Activated effector memory CD4-positive, alpha-beta T cell treated with Interleukin-2 at 50 U/mL for 16 hours (primary cell): ENCODE measurements around the gene COL13A1.

Experiments
- DNase-seq: peaks from one replicate; pipeline ENCODE4 v3.0.0-alpha.2; 2020

COL13A1 gene

DNA sequence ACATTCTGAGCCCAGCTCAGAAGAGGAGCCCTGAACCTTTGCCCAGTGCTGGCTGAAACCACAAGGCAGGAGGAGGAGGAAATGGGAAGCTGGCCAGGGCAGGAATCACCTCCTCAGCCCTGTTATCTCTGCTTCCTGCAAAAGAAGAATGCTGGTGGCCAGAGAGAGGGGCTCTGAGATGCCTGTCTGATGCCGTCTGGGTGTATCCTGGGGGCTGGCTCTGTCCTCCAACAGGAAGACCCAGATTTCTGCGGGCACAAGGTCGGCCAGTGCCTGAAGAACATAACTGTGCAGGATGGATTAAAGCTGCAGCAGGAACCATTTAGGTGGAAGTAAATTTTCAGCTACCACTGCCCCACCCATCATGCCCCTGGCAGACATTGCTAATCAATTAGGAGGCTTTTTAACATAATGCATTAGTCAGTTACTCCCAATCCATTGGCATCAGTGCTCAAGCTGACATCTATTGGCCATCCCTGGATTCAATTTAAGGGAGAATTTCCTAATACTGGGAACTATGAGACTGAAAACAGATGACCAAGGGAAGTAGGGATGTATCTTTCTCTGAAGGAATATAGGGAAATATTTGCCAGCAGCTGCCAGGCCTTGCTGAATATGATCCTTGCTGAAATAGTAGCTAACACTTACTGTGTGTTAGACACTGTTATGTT lies 67.7 kb downstream of the COL13A1 start:
- DNase-seq, result no peak

GRCh38 chr10:69870591-69870990 lies 68.9 kb downstream of the COL13A1 start:
- DNase-seq, result no peak

GRCh38 chr10:69871074-69871473 lies 69.4 kb downstream of the COL13A1 start:
- DNase-seq, result no peak

DNA sequence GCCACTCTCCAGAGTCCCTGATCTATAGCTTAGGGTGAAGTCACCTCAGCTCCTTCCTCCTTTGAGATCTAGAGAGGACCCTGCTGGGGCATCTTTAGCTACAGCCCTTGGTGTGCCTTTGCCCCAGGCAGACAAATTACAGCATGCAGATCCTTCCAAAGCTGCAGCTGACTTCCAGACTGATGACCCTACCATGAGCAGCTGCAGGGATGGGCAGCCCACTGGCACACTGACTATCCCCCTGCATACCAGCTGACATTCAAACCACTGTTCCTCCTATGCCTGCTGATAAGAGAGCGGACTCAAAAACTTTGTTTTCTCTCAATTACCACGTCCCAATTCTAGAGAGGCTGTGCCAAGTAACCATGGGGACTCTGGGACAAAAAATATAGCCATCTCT lies 70.6 kb downstream of the COL13A1 start:
- DNase-seq, result no peak

GRCh38 chr10:69873135-69873639 lies 71.5 kb downstream of the COL13A1 start:
- DNase-seq, result no peak

DNA sequence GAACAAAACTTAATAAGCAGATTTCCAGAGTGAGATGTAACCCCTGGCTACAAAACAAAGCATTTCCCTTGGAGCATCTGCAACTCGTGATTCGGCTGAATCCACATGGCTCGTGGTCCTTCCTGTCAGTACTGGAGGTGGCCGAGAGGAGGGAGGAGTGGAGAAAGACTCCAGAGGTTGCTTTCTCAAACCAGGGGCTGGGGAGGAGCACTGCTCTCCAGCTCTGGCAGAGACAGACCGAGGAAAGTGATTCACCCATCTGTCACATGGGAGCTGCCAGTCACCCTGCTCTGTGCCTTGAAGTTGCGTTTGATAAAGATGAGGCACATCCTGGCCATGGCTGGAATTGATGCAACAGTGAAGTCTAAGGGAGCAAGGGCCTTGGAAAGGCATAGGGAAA lies 72.7 kb downstream of the COL13A1 start:
- DNase-seq, result no peak

DNA sequence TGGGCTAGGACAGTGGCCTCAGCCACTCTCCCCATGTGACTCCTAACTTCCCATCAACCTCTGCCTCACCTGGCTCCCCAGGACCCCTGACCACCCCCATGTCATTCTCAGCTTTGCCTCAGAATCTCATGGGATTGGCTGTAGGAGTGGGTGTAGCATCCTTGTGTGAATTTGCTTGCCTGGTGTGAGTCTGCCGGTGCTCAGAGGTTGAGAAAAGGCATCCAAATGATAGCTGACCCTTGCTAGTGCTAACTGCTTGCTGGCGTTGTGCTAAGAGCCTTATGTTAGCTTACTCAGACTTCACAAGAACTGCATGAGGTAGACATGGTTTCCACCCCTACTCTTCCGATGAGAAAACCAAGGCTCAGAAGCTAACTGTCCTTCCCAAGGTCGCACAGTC lies 74.2 kb downstream of the COL13A1 start:
- no peak for DNase-seq

DNA sequence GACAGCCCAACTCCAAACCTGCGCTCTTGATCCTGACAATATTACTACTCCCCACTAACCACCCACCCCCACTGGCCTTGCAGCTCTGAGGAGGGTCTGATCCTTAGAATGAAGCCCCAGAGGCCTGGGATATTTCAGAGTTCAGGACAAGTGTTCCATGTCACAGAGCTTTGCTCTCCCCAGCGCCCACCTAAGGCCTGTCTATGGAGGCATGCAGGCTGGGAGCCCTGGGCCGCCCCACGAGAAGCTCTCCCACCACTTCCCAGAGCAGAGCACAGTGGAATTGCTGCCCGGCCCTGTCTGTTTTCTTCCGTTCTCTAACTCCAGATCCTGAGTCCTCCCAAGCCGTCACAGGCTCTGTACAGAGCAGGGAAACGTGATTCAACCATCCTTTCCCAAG lies 74.6 kb downstream of the COL13A1 start:
- no peak for DNase-seq

- DNase-seq, result no peak
Measured at GRCh38 chr10:69876931-69877330, 75.2 kb downstream of the COL13A1 start.

GRCh38 chr10:69878038-69878437 lies 76.3 kb downstream of the COL13A1 start:
- no peak for DNase-seq

DNA sequence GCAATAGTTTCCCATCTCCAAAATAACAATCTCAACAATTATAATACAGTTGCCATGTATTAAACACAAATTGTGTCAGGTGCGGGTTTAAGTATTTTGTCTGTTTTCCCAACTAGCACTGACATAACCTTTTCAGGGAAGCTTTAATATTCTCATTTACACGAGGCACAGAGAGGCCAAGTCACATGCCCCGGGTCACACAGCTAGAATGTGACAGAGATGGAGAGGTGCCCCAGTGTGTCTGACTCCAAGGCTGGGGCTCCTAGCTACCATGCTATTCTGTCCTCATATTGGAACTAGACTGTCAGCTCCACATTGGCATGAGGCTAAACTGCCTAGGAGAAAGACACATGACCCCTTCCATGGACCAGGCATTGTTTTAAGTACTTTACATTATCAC lies 77.2 kb downstream of the COL13A1 start:
- DNase-seq, result no peak

GRCh38 chr10:69879634-69880257 lies 78.0 kb downstream of the COL13A1 start:
- DNase-seq, result no peak

DNA sequence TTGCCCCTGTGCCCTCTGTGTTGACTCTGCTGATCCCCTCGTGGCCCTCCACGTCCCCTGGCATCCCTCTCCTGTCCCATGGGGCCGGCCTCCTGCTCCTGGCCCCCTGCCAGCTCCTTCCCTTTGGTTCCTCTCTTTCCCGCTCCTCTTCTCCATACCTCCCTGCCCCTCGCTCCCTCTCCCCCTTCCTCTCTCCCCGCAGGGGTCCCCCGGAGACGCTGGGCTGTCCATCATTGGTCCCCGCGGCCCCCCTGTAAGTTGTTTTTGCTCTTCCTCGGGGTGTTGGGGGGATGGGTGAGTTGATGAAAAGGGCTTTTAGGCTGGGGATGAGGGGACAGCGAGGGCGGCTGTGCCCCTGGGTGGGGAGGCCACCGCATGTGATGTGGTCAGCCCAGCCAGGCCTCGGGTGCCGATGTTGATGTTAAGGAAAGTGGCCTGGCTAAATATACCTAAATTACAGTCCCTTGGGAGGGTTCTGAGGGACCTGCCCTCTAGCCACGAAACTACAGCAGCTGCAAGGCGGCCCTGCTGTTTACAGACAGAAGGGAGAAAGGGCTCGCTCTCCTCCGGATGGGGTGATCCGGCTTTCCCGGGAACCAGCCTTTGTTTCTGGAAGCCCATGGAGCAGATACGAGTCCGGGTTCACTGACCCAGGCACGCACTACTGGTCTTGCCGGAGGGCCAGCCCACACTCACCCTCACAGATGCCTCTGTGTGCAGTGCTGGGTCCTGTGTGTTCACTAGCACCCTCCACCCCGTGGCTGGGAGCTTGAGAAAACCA lies 78.8 kb downstream of the COL13A1 start:
- no peak for DNase-seq

DNA sequence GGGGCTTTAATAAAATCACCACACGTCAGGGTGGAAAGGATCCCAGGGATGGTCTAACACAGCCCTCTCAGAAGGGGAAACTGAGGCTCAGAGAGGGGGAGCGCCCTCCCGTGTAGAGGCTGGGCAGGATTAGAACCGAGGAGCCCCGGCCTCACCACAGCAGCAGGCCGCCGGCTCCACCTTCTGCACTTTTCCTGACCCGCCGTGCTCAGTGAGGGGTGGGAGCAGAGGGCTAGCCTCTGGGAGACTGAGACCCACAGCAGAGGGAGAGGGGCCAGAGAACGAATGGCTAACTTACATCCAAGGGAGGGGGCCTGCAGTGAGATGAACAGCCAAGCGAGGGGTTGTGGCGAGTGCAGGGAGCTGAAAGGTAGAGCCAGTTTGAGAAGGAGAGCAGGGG lies 79.5 kb downstream of the COL13A1 start:
- no peak for DNase-seq

- DNase-seq, result no peak
Measured at GRCh38 chr10:69883310-69884023, 81.8 kb downstream of the COL13A1 start.

GRCh38 chr10:69884024-69884367 lies 82.3 kb downstream of the COL13A1 start:
- DNase-seq, result no peak

DNA sequence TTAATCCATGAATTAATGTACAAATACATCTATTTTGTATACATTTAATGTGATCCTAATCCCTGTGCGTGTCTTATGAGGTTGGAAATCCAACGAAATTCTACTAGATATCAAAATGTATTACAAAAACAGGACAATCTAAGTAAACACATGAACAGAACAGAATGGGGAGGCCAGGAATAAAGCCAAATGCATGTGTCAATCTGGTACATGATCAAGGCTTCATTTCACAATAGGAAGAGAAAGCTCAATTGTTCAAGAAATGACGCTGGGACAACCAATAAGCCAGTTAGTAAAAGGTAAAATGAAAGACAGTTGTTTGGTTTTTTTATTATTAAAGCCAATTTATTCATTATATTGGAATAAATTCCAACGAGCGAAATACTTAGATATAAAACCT lies 83.0 kb downstream of the COL13A1 start:
- no peak for DNase-seq

GRCh38 chr10:69885379-69886013 lies 83.8 kb downstream of the COL13A1 start:
- DNase-seq, result no peak

DNA sequence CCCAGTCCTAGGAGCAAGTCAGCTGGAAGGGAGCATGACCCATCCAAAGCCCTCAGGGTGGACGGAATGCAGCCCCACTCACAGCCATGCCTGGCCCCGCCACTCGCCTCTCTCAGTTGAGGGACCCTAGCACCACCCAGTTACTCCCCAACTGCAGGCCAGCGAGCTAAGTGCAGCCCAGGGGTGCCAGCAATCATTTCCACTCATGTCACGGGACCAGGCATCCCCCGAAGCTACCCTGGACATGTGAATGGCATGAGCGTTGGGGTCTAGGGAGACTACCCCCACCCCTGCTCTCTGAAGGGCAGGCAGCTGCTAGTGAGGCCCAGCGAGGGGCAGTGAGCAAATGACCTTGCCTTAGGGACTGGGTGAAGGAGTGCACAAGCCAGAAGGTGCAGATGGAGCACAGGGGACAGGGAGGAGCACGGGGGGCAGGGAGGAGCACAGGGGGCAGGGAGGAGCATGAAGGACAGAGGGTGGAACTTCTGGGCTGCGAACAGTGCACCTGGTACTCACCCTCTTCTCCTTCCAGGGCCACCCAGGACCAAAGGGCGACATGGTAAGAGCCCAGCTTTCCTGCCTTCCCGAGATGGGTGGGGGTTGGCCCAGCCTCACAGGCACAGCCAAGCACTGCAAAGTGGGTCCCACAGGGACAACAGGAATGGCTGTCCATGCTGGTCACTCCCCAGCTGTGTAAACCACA lies 87.3 kb downstream of the COL13A1 start:
- no peak for DNase-seq

DNA sequence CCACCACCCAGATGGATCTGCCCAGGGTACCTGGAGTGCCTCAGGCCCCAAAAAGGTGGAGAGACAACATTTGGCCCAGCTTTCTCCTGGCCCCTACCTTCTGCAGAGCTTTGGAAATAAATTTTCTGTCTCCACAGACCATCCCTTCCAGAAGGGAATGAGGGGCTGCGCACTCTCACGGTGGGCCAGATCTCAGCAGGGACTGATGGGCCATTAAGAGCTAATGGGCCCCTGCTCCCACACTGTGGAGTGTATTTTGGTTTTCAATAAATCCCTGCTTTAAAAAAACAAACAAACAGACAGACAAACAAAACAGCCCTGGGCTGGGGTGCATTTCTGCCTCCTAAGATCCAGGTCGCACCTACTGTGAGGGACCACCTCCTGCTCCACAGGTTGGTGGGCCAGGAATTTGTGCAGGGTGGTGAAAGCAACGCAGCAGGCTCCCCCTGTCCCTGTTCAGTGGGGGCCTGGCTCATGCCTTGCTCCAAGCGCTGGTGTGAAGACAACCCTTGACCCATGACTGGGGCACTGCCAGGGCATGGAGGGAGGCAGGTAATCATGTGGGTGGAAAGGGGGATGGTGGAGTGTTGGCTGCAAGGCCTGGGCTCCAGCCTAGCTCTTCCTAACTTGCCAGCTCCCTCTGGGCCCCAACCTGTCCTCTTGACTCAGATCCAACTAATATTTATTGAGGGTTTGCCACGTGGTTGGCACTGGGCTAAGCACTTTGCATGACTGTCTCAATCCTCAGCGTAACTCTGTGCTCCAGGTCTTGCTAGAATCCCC lies 88.5 kb downstream of the COL13A1 start:
- DNase-seq, result no peak

- no peak for DNase-seq
Measured at GRCh38 chr10:69891057-69891617, 89.4 kb downstream of the COL13A1 start.
